Tongue (tissue), 2 donors: ENCODE results near the gene SLC35C1. TPM values are rescaled to one million over a fixed set of nuclear protein-coding genes. Genes with fewer than 3 reads are reported as not detected.

Source experiments
- DNase-seq: peaks from one replicate; pipeline ENCODE4 v3.0.0-alpha.2; 2015
- total RNA-seq: library from RNA; depleted of rRNA; stranded (reverse); fragments of >200 nt; gene quantifications from one replicate; pipeline ENCODE4 v1.2.3, GENCODE V29; 2014

SLC35C1 gene
- total RNA-seq = 6.3 TPM

DNA sequence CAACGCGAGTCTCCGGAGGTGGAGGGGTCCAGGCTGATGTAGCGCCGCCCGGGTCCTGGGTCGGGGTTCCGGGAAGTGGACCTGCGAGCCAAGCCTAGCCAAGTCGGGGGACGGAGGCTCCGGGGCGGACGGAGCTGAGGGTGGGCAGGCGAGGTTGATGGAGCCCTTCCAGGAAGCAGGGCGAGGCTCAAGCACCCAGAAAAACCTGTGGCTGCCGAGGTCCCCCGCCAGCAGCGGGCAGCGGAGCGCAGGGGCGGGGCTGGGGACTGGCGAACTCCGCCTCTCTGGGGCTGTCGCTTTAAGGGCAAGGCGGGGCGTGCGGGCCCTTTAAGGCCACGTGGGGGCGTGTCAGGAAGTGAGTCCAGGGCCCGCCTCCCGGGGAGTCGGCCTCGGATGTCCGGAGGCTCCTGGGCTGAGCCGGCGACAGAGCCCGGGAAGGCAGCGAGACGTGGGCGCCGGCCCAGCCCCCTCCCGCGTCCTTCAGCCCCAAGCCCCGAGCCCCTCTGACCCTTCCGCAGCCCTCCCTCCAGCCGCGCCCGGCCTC lies at the start of gene SLC35C1:
SLC35C1 (plus strand) TSS at position 389 of the 544 bp plus-strand sequence. CDS start 653 bp downstream, outside the sequence.
- peak; percentile 98 for DNase-seq

DNA sequence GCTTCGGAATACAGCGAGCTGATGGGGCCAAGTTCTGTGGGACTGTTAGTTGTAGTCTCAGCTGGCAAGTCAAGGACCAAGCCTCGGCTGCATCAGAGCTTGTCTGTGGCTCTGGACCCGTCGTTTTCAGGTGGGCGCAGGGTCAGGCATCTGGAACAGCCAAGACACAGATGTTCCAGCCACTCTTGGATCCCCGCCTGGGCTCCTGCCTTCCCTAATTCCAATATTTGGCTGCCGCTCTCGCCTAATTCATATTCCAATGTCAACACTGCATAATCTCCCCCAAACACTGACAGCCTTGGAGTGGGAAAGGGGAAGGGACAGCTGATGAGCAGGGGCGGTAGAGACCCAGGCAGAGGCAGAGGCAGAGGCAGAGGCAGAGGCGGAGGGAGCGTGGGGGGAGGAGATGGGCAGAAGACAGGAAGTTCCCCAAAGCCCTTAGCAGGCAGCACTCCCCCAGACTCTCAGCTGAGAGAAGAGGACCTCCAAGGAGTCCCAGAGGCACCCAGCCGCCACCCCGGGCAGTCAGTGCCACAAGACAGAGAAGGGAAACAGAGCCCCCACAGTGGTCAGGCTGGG lies 49.6 kb upstream of the SLC35C1 start:
- peak; percentile 85 for DNase-seq

DNA sequence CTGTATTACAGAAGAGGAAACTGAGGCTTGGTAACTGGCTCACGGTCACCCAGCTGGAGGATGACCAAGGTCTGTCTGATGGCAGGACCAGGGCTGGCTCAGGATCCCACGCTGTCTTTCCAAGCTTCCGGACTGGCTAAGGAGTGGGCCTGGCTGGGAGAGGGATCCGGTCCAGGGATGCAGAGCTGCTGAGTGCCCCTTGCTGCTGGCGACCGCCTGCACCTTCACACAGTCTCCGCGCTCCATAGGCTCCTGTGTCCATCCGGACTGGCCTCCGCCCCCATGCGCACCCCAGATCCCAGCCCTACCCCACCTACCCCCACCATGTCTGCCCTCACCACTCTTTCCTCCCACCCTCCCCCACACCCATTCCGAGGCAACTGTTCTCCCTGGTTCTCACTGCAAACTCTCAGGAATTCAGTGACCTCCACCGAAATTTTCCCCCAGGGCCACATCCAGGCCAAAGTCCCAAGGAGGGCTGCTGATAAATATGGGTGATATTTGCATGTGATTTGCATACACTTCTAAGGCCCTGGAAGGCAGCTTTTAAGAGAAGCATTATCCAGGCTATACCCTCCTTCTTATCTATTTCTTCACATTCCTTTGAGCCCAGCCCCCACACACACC lies 48.5 kb upstream of the SLC35C1 start:
- DNase-seq = no peak

DNA sequence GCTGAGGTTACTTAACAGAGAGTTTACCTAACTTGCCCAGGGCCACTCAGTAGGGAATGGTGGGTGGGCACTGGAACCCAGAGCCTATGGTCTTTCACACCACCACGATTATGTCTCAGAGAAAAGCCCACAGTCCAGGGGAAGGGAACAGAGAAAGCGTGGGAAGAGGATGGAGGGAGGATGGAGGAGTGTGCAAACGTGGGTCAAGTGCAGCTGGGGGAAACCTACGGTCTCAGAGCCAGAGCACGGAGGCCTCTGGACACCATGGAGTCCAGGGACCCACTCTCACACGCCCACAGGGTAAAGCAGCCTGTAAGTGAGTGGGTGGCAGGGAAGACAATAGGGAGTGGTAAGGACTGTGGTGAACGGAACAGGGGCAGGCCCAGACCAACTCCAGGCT lies 47.3 kb upstream of the SLC35C1 start:
- no peak for DNase-seq

DNA sequence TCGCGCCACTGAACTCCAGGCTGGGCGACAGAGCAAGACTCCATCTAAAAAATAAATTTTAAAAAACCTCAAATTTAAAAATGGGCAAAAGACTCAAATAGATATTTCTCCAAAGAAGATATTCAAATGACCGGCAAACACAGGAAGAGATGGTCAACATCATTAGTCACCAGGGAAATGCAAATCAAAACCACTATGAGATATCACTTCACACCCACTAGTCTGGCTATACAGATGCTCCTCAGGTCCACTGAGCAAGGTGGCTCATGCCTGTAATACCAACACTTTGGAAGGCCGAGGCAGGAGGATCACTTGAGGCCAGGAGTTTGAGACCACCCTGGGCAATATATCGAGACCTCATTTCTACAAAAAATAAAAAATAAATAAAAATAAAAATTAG lies 43.3 kb upstream of the SLC35C1 start:
- DNase-seq = no peak

DNA sequence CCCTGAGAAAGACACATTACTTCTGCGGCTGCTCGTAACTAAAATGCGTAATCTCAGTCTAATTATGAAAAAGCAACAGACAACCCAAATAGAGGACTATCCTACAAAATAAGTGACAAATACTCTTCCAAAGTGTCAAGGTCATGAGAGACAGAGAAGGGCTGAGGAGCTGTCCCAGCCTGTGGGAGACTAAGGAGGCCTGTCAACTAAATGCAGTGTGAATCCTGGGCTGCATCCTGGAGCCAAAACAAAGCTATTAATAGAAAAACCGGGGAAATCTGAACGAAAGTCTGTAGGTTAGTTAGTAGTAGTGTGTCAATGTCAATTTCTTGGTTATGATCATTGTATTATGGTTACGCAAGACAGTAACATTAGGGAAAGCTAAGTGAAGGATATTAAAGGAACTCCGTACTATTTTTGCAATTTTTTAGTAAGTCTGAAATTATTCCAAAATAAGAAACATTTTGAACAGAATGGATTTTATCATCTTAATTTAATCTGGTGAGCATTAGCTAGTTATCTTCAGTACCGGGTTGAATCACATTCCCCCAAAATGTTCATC lies 39.8 kb upstream of the SLC35C1 start:
- no peak for DNase-seq

DNA sequence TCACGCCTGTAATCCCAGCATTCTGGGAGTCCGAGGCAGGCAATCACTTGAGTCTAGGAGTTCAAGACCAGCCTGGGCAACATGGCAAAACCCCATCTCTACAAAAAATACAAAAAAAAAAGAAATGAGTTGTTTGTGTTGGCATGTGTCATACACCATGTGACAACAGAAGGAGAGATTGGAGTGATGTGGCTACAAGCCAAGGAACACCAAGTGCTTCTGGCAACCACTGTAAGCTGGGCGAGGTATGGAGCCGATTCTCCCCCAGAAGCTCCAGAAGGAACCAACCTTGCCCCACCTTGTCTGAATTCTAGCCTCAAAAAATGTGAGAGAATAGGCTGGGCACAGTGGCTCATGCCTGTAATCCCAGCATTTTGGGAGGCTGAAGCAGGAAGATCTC lies 39.1 kb upstream of the SLC35C1 start:
- DNase-seq = no peak

DNA sequence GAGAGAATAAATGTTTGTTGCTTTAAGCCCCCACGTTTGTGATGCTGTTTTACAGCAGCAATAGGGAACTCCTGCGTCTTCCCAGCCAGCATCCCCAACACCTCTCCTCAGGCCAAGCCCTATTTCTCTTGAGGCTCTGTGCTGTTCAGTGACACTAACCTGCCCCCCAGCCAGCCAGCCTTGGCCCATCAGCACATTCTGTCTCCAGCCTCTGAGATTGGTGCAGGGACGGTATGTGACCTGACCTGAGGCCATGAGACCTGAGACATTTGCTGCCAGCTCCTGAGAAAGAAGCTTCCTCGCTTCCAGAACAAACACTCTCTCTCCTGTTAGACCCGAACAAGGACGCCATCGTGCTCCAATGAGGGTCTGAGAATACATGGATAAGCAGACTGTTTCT lies 38.5 kb upstream of the SLC35C1 start:
- DNase-seq = no peak

DNA sequence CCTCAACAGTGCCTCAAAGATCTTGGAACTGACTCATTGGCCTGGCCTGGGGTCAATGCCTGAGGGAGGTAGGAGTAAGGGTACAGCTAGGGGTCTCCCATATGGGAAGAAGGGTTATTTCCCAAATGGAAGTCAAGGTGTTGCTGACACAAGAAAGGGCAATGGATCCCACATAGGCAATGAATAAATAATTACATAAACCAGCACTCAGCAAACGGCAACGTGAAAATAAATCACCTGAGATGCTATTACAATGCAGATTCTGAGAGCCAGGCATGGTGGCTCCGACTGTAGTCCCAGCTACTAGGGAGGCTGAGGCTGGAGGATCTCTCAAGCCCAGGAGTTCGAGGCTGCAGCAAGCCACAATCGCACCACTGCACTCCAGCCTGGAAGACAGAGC lies 36.5 kb upstream of the SLC35C1 start:
- no peak for DNase-seq

DNA sequence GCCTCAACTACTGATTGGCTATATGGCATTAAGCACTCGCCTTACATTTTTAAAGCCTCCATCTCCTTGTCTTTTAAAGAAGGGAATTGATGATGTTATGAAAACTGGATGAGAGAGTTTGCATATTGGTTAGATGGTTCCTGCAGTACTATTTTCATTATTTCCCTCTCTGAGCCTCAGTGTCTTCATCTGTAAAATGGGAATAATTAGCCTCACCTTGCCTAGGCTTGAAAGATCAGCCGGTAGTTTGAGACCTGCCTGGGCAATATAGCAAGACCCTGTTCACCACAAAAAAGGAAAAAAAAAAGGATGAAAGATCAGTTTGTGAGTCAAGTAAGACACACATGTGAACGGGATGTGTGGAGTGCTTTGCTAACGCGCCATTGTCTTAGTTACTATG lies 35.0 kb upstream of the SLC35C1 start:
- no peak for DNase-seq

DNA sequence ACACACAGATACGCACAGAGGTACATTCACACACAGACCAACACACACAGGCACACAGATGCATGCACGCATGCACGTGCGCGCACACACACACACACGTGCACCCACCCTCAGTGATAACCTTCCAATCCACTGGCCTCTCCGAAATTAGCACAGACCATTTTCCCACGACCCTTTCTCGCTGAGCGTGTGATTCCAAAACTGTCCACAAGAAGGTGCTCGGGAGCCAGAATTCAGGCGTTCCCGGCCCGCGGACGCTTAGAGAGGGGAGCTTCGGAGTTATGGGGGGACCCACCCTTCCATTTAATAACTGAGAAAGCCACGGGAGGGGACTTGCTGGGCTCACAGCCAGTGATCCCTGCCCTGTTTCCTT lies 33.8 kb upstream of the SLC35C1 start:
- DNase-seq = peak; percentile 85

DNA sequence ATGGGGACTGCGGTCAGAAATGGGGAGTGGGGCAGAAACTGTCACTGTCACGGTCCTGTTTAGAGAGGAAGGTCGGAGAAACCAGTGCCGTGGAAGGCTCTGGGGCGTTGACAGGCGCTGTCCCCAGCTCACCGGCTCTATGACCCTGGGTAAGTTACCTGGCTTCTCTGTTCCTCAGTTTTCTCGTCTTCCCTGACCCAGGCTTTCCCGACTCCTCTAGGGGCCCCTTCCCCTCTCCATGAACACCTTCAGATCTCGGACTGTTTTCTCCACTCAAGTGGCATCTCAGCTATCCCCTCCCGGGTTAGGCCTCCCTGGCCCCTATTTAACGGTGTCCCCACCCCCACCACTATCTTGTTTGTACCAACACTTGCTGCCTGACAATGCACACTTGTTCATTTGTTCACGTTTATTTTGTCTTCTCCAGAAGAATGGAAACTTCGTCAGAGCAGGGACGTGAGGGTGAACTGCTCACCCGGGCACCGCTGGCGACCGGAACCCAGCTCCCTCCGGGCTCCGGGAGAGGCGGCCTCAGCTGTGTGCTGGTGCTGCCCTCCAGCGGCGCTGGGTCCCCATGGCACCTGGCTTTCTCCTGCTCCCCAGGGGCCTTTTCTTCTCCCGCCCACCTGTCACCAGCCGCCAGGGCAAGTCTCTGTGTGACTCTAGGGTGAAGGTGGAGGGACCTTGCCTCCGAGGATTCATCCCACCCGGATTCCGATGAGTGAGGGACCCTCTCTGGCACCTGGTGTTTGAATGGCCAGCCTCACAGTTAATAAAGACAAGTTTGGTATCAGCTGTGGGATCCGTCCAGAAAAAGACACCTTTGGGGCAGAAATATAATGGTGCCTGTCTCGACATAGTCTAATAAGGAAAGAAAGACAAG lies 33.1 kb upstream of the SLC35C1 start:
- DNase-seq = peak; percentile 88

DNA sequence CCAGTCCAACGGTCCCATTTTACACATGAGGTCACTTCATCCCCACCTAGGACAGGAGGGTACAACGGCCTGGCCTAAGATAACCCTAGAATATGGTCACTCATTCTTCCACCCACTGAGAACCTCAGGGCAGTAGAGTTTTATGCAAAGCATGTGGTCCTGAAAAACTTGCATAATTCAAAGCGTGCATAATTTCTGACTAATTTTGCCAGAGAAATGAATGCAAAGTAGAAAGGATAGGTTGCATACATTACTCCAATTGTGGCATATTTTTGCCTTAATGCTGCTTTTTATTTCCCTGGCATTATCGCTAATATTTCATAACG lies 32.5 kb upstream of the SLC35C1 start:
- DNase-seq = no peak

DNA sequence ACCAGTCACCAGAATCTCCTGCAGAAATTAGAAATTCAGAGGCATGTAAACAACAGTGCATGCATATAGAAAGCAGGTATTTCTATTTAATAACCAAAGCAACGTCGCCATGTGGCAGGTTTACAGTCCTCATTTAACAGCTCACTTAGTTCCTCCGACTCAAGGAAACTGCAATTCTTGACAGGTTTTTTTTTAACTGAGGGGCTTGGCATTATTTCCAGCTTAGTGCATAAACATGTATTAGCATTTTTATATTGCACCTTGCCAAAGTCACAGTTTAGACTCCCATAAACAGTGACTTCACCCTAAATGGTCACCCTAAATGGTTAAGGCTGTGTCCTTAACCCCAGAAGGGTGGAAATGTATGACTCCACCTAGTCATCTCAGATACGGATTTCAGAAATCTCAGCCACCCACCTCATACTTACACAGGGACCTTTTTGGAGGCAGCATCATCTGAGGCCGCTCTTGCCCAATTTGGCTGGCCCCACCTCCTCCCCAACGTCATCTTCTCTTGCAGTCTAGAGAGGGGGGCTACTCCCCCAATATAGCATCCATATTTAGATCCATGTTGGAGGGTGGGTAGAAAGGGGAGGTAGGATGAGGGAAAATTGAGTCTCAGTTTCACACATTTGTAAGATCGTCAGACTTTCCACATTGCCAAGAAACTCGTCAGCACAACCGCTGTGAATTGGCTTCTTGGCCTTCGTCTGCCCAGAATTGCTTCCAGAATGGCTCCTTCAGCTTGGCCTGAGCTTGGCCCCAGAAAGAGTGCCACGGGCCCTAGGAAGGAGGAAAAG lies 31.8 kb upstream of the SLC35C1 start:
- no peak for DNase-seq

DNA sequence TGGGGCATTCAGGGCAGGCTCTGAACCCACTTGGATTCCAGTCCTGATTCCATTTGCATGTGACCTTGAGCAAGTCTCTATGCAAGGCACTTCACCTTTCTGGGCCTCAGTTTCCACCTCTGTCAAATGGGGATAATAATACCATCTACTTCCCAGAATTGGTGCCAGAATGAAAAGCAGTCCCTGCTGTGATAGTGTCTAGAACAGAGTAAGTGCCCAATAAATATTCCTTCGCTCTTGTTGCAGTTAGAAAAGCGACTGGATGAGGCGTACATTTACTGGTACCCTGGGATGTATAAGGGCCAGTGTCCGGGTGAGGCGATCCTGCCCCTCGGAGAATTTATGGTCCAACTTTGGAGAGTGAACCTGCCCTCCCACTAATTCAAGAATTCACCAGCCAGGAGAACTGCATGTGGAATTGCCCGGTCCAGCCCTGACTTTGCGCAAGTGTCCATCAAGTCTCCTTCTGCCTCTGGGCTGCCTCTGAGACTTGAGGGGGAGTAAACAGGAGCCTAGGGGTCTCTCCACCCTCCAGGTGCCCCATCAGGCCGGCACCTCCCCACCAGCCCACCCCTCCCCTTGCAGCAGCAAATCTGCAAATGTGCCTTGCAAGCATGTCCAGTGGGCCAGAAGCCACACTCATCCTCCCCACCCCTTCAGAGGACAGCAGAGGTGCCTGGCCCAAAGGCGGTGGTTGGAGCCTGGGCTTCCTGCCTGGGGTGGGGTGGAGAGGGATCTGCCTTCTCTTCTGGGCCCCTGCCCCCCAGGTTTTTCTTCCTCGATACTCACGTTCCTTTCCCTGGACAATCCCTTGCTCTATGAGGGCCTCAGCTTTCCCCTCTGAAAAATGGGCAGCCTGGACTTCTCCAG lies 30.9 kb upstream of the SLC35C1 start:
- no peak for DNase-seq

DNA sequence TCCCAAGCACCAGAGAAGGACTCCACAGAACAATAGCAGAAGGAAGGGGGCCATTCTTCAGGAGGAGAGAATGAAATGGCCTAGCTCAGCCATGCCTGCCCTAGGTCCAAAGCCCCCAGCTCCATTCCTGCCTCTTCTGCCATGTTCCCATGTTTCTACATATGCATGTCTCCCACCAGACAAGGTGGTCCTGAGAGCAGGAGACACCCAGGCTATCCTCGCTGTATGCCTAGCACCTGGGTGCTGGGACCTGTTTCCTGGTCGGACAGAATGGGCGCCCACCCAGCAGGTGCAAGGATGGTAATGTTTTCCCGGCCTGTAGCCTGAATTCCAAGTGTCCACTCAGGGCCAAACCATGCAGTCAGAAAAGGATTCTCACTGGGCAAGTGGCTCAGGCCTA lies 30.2 kb upstream of the SLC35C1 start:
- DNase-seq = no peak

DNA sequence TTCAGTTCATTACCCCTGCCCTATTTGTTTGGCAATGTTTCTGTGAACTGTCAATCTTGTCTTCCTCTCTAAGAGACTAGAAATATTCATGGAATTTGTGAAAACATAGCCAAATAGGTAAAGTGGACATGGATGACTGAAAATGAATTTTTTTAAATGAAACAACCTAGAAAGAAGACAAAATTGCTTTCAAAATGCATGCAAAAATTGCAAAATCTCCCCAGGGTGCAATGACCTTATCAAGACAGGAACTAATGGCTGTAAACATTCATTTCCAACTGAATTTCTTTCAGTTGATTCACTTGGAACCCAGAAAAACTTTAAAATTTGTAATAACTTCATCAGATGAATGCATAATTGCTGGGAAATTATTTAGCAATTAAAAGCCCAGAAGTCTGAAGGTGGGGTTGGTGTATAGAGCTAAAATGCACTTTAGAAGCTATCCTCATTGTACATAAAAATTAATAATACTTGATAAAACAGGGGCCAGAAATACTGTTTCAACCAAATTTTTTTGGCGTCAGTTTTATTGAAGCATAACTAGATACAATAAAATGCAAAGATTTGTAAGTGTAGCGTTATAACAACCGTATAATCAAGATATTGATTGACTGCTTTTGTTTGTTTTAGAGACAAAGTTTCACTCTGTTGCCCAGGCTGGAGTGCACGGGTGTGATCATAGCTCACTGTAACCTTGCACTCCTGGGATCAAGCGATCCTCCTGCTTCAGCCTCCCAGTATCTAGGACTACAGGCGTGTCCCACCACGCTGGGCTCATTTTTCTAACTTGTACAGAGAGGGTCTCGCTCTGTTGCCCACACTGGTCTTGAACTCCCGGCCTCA lies 27.6 kb upstream of the SLC35C1 start:
- DNase-seq = no peak

DNA sequence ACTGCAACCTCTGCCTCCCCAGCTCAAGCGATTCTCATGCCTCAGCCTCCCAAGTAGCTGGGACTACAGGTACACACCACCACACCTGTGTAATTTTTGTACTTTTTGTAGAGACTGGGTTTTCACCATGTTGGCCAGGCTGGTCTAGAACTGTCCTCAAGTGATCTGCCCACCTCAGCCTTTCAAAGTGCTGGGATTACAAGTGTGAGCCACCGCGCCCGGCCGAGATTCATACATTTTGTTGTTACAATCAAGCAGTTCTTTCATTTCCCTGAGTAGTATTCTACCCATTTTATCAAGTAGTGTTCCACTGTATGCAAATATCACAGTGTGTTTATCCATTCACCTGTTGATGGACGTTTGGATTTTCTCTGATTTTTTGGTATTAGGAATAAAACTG lies 26.6 kb upstream of the SLC35C1 start:
- no peak for DNase-seq

DNA sequence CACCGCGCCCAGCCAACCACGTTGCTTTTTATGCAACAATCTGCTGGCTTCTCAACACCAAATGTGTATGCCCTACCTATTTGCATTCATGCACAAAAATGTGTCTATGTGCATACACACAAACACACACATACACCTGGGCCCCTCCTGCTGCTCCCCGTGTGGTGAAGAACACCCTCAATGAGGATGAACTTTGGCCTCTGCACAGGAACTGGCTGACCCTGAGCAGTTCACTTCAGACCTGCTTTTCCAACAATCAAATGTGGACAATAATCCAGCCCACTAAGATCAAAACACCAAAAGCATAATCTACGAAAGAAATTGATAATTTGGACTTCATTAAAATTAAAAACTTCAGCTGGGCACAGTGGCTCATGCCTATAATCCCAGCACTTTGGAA lies 25.3 kb upstream of the SLC35C1 start:
- no peak for DNase-seq

DNA sequence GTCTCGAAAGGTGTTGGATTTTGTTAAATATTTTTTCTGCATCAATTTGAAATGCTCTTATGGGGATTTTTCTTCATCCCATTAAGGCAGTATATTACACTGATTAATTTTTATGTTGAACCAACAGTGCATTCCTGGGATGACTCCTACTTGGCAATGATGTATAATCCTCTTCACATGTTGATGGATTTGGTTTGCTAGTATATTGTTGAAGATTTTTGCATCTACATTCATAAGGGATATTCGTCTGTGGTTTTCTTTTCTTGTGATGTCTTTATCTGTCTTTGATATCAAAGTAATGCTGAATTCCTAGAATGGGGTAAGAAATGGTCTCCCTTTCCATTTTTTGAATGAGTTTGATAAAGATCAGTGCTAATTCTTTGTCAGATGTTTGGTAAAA lies 18.7 kb upstream of the SLC35C1 start:
- DNase-seq = no peak
